Lung (tissue), 12 donors: Measurements from ENCODE around the gene ACER3. TPM values are rescaled to one million over a fixed set of nuclear protein-coding genes. Genes with fewer than 3 reads are reported as not detected.

Experiments
- ATAC-seq: fragments of 200-7000 bp; cut with Tn5 transposase; one replicate; pipeline ENCODE4 v1.9.1; 2020; ENCODE audit warnings: moderate number of reproducible peaks; ENCODE audit not compliant: insufficient read depth, low FRiP score
- DNase-seq, 3 donors: peaks; one replicate each; pipeline ENCODE4 v3.0.0-alpha.2; 2013 to 2017
- H3K27ac ChIP-seq, 2 donors: one replicate each; pipeline ENCODE4 v1.5.1; 2013; ENCODE audit warnings: mild to moderate bottlenecking in 2 of 2, moderate library complexity in 2 of 2, control low read depth in 1 of 2, inconsistent platforms in 1 of 2, low read depth in 1 of 2, low read length in 1 of 2
- H3K27me3 ChIP-seq, 3 donors: one replicate each; pipeline ENCODE4 v1.5.1; 2013; ENCODE audit warnings: low read length in 2 of 3; ENCODE audit not compliant: control insufficient read depth in 3 of 3, insufficient read depth in 3 of 3
- H3K36me3 ChIP-seq, 4 donors: one replicate each; pipeline ENCODE4 v1.5.1; 2013; ENCODE audit warnings: low read length in 4 of 4, mild to moderate bottlenecking in 1 of 4, moderate library complexity in 1 of 4; ENCODE audit not compliant: control insufficient read depth in 4 of 4, insufficient read depth in 4 of 4
- H3K4me1 ChIP-seq, 5 donors: one replicate each; pipeline ENCODE4 v1.5.1; 2013; ENCODE audit warnings: low read length in 5 of 5, mild to moderate bottlenecking in 2 of 5, moderate library complexity in 1 of 5; ENCODE audit not compliant: control insufficient read depth in 5 of 5, insufficient read depth in 5 of 5
- H3K4me3 ChIP-seq: one replicate; pipeline ENCODE4 v1.5.1; 2013; ENCODE audit warnings: mild to moderate bottlenecking, control low read depth, moderate library complexity
- H3K9ac ChIP-seq, 2 donors: one replicate each; pipeline ENCODE4 v1.5.1; 2013; ENCODE audit warnings: low read length in 2 of 2, control low read depth in 1 of 2; ENCODE audit not compliant: insufficient read depth in 1 of 2
- H3K9me3 ChIP-seq, 4 donors: one replicate each; pipeline ENCODE4 v1.5.1; 2013; ENCODE audit warnings: low read length in 3 of 4, mild to moderate bottlenecking in 1 of 4, moderate library complexity in 1 of 4; ENCODE audit not compliant: control insufficient read depth in 4 of 4, insufficient read depth in 3 of 4
- WGBS, 2 donors: extraction: QIAGEN DNeasy Blood & Tissue Kit; methylation state at CpG; one replicate each; pipeline ENCODE4 v1.1.7; 2013; 5-methylcytosine and 5-hydroxymethylcytosine counted together
- polyA plus RNA-seq, 2 donors: library from polyadenylated mRNA; stranded (reverse); fragments of 200-250 nt; gene quantifications; one replicate each; pipeline ENCODE4 v1.2.1, GENCODE V29; 2013
- total RNA-seq, 2 donors: library from RNA; depleted of rRNA in 1 of 2; stranded (reverse); fragments of >200 nt in 1 of 2; gene quantifications; one replicate each; pipeline ENCODE4 v1.2.1, GENCODE V29; 2014 to 2021
- TF ChIP-seq, protein P1 (sequence below): IDR thresholded peaks from 2 replicates; pipeline ENCODE4 v1.5.1; 2012; ENCODE audit warnings: mild to moderate bottlenecking; ENCODE audit errors: control extremely low read depth, extremely low read depth
- donor health status: control.
- donor health status: control.
- donor health status: Bipolar disorder and iron deficiency.
- donor health status: healthy.
- donor health status: DM: yes; HTN: yes; CAD: no.

Gene ACER3
- total and polyA plus RNA-seq, 4 donors = 7.9 to 37.0 (median 12.7) TPM

GRCh38 chr11:76902121-76903014 lies 41.6 kb downstream of the ACER3 start:
- no peak for ATAC-seq
- H3K4me1 ChIP-seq = peaks cover 0 to 6% (median 0%) of the 10 kb centered on the region in 5 donors
- H3K27ac ChIP-seq = no peak overlapping the region
- WGBS, 2 donors = 76 to 88% methylated on average over 5 of the region's 5 CpGs
- TF ChIP-seq, protein P1, sequence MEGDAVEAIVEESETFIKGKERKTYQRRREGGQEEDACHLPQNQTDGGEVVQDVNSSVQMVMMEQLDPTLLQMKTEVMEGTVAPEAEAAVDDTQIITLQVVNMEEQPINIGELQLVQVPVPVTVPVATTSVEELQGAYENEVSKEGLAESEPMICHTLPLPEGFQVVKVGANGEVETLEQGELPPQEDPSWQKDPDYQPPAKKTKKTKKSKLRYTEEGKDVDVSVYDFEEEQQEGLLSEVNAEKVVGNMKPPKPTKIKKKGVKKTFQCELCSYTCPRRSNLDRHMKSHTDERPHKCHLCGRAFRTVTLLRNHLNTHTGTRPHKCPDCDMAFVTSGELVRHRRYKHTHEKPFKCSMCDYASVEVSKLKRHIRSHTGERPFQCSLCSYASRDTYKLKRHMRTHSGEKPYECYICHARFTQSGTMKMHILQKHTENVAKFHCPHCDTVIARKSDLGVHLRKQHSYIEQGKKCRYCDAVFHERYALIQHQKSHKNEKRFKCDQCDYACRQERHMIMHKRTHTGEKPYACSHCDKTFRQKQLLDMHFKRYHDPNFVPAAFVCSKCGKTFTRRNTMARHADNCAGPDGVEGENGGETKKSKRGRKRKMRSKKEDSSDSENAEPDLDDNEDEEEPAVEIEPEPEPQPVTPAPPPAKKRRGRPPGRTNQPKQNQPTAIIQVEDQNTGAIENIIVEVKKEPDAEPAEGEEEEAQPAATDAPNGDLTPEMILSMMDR = no peak
- no peaks in the 10 kb centered on the region for H3K36me3 ChIP-seq
- H3K4me3 ChIP-seq = no peak overlapping the region
- H3K9ac ChIP-seq = no peak overlapping the region
- H3K27me3 ChIP-seq = no peaks in the 10 kb centered on the region
- H3K9me3 ChIP-seq = peaks cover 0 to 4% (median 0%) of the 10 kb centered on the region in 4 donors
- no peak for DNase-seq

- Histone ChIP-seq H3K36me3 (no peaks in the 10 kb centered on the region), H3K9ac (no peak overlapping the region), H3K4me3 (no peak overlapping the region), H3K27me3 (no peaks in the 10 kb centered on the region), H3K9me3 (peaks cover 0 to 4% (median 0%) of the 10 kb centered on the region in 4 donors), H3K27ac (no peak overlapping the region), H3K4me1 (peaks cover 0 to 6% (median 0%) of the 10 kb centered on the region in 5 donors)
- TF ChIP-seq, protein P1 = no peak
- ATAC-seq = no peak
- 42 to 62% methylated on average over 3 of the region's 3 CpGs for WGBS, 2 donors
- peak in 2 of 3 donors; percentile 12 to 25 for DNase-seq
Measured at GRCh38 chr11:76903325-76903724, 42.6 kb downstream of the ACER3 start.

DNA sequence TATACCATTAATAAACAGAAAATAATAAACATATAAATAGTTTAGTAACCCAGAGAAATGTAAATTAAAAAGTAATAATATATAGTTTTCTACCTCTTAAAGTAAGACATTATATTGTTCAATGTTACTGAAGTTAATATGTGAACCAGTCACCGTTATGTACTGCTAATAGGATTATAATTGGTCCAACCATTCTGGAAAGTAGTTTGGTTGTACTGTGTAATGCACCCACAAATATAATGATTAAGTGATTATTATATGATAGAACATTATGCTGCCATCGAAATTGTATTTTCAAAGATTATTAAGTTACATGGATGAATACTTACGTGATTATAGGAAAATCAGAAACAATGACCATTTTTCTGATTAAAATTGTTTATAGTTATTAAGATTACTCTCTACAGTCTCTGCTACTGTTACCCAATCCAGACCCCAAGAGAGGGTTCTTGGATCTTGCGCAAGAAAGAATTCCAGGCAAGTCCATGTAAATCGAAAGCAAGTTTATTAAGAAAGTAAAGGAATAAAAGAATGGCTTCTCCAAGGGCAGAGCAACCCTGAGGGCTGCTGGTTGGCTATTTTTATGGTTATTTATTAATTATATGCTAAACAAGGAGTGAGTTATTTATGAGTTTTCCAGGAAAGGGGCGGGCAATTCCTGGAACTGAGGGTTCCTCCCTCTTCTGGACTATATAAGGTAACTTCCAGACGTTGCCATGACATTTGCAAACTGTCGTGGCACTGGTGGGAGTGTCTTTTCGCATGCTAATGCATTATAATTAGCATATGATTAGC lies 50.1 kb downstream of the ACER3 start:
- ATAC-seq (peak; percentile 27), DNase-seq (peak; percentile 37 to 76 (median 71))

More for the DNA sequence above, 50.1 kb downstream of the ACER3 start:
- Histone ChIP-seq H3K4me3 (no peak overlapping the region), H3K27me3 (no peaks in the 10 kb centered on the region), H3K4me1 (peaks cover 0 to 4% (median 0%) of the 10 kb centered on the region in 5 donors), H3K9me3 (peaks cover 0 to 4% (median 0%) of the 10 kb centered on the region in 4 donors), H3K36me3 (no peaks in the 10 kb centered on the region), H3K9ac (no peak overlapping the region), H3K27ac (no peak overlapping the region)
- TF ChIP-seq, protein P1 = no peak
- WGBS, 2 donors = 70 to 88% methylated on average over 9 of the region's 9 CpGs
